Smooth muscle cell (in vitro differentiated cells): ENCODE measurements around the gene TAPBP. TPM values are rescaled to one million over a fixed set of nuclear protein-coding genes. Genes with fewer than 3 reads are reported as not detected.
"Not testable (repeated sequence)": the region's sequence is repeated elsewhere in the genome, so short reads cannot be mapped to it uniquely, and the experiment has no call there.

ENCODE experiments used
- DNase-seq: peaks from one replicate; lab custom pipeline; 2025; ENCODE audit not compliant: unreplicated experiment; lab: John Stamatoyannopoulos, UW
- H2AFZ ChIP-seq: fragments of 200-600 bp; sonication (generic); 2 replicates; pipeline ENCODE4 v1.6.0; 2016; ENCODE audit warnings: antibody characterized with exemption, low read depth, mild to moderate bottlenecking
- H3F3A ChIP-seq: fragments of 200-600 bp; sonication (generic); 2 replicates; pipeline ENCODE4 v1.6.0; 2017; ENCODE audit warnings: antibody characterized with exemption, low read depth
- H3K27ac ChIP-seq: fragments of 200-600 bp; sonication (generic); 2 replicates; pipeline ENCODE4 v1.5.1; 2016; ENCODE audit warnings: low read depth, mild to moderate bottlenecking
- H3K27me3 ChIP-seq: fragments of 200-600 bp; sonication (generic); 2 replicates; pipeline ENCODE4 v1.6.1; 2016; ENCODE audit warnings: low read depth, mild to moderate bottlenecking
- H3K36me3 ChIP-seq: fragments of 200-600 bp; sonication (generic); 2 replicates; pipeline ENCODE4 v1.5.1; 2016; ENCODE audit warnings: low read depth
- H3K4me1 ChIP-seq: fragments of 200-600 bp; sonication (generic); 2 replicates; pipeline ENCODE4 v1.5.1; 2016; ENCODE audit warnings: low read depth
- H3K4me2 ChIP-seq: fragments of 200-600 bp; sonication (generic); 2 replicates; pipeline ENCODE4 v1.6.0; 2016; ENCODE audit warnings: mild to moderate bottlenecking
- H3K4me3 ChIP-seq: fragments of 200-600 bp; sonication (generic); 2 replicates; pipeline ENCODE4 v1.5.1; 2016; ENCODE audit warnings: mild to moderate bottlenecking
- H3K79me2 ChIP-seq: fragments of 200-600 bp; sonication (generic); 2 replicates; pipeline ENCODE4 v1.6.0; 2016; ENCODE audit warnings: low read depth, mild to moderate bottlenecking
- H3K9ac ChIP-seq: fragments of 200-600 bp; sonication (generic); 2 replicates; pipeline ENCODE4 v1.6.0; 2016; ENCODE audit warnings: low read depth
- H3K9me3 ChIP-seq: fragments of 200-600 bp; sonication (generic); replicated peaks from 2 replicates; pipeline ENCODE4 v1.5.1; 2016; ENCODE audit warnings: low read depth
- H4K20me1 ChIP-seq: fragments of 200-600 bp; sonication (generic); 2 replicates; pipeline ENCODE4 v1.6.0; 2016; ENCODE audit warnings: low read depth
- CTCF ChIP-seq: fragments of 200-600 bp; sonication (generic); IDR thresholded peaks from 2 replicates; pipeline ENCODE4 v1.5.1; 2017; ENCODE audit warnings: borderline replicate concordance, mild to moderate bottlenecking, antibody characterized with exemption; ENCODE audit not compliant: insufficient read depth, poor library complexity, severe bottlenecking
- WGBS: methylation state at CpG from one replicate; pipeline ENCODE4 v1.1.7; 2016; ENCODE audit warnings: low lambda C conversion rate; 5-methylcytosine and 5-hydroxymethylcytosine counted together
- polyA plus RNA-seq: library from polyadenylated mRNA; unstranded; fragments of >200 nt; fragmentation: Nextera tagmentation; extraction: Ambion mirVana; gene quantifications from 2 replicates; pipeline ENCODE4 v1.2.1, GENCODE V29; 2016
- total RNA-seq: library from RNA; depleted of rRNA; stranded (reverse); fragments of >200 nt; gene quantifications from 2 replicates; pipeline ENCODE4 v1.2.3, GENCODE V29; 2014

The TAPBP gene
- total and polyA plus RNA-seq, 2 experiments from 2014 or later, result 34.7 to 75.9 TPM

- 3% methylated on average over 7 of the region's 7 CpGs for WGBS
- peak overlapping the region; percentile 60 for H3K4me3 ChIP-seq
- peak overlapping the region; percentile 85 for H3K27ac ChIP-seq
- H3F3A ChIP-seq, result peaks cover 37% of the 10 kb centered on the region
- TF ChIP-seq CTCF, result peak; percentile 4
- H3K4me2 ChIP-seq, result peak overlapping the region; percentile 90
- H3K27me3 ChIP-seq, result no peaks in the 10 kb centered on the region
- no peak for DNase-seq
- H3K4me1 ChIP-seq, result peaks cover 38% of the 10 kb centered on the region
- H3K36me3 ChIP-seq, result no peaks in the 10 kb centered on the region
- peaks cover 40% of the 10 kb centered on the region for H4K20me1 ChIP-seq
- peak overlapping the region; percentile 53 for H2AFZ ChIP-seq
- H3K79me2 ChIP-seq, result peaks cover 48% of the 10 kb centered on the region
- H3K9ac ChIP-seq, result peak overlapping the region; percentile 88
- no peaks in the 10 kb centered on the region for H3K9me3 ChIP-seq
Observed at GRCh38 chr6:33271117-33271467, 42.8 kb downstream of the TAPBP start.

- no peaks in the 10 kb centered on the region for H3K27me3 ChIP-seq
- H3K79me2 ChIP-seq, result no peaks in the 10 kb centered on the region
- H3K4me3 ChIP-seq, result no peak overlapping the region
- H3K9ac ChIP-seq, result no peak overlapping the region
- H3K36me3 ChIP-seq, result peaks cover 4% of the 10 kb centered on the region
- H3K4me1 ChIP-seq, result no peaks in the 10 kb centered on the region
- H3K9me3 ChIP-seq, result no peaks in the 10 kb centered on the region
- no peak for DNase-seq
- H3F3A ChIP-seq, result no peaks in the 10 kb centered on the region
- TF ChIP-seq CTCF, result no peak
- no peak overlapping the region for H2AFZ ChIP-seq
- WGBS, result 84% methylated on average over 7 of the region's 7 CpGs
- H3K27ac ChIP-seq, result no peak overlapping the region
- H4K20me1 ChIP-seq, result no peaks in the 10 kb centered on the region
- no peak overlapping the region for H3K4me2 ChIP-seq
Observed at GRCh38 chr6:33264015-33264414, 49.9 kb downstream of the TAPBP start.

- not testable (repeated sequence) for H3K4me1 ChIP-seq, H3K27ac ChIP-seq, H3K79me2 ChIP-seq, DNase-seq, H3K4me2 ChIP-seq, H2AFZ ChIP-seq, H4K20me1 ChIP-seq, H3K9ac ChIP-seq, H3K4me3 ChIP-seq, H3F3A ChIP-seq, H3K36me3 ChIP-seq, H3K27me3 ChIP-seq, H3K9me3 ChIP-seq
- 99% methylated on average over 3 of the region's 3 CpGs for WGBS
Observed at GRCh38 chr6:33262490-33262889, 51.4 kb downstream of the TAPBP start.

- WGBS, result 96% methylated on average over 5 of the region's 5 CpGs
- no peak for DNase-seq
- Histone ChIP-seq H3F3A (no peaks in the 10 kb centered on the region), H3K36me3 (peaks cover 4% of the 10 kb centered on the region), H2AFZ (no peak overlapping the region), H4K20me1 (no peaks in the 10 kb centered on the region), H3K9me3 (no peaks in the 10 kb centered on the region), H3K27ac (no peak overlapping the region), H3K4me1 (no peaks in the 10 kb centered on the region), H3K4me3 (no peak overlapping the region), H3K9ac (no peak overlapping the region), H3K79me2 (no peaks in the 10 kb centered on the region), H3K27me3 (no peaks in the 10 kb centered on the region), H3K4me2 (no peak overlapping the region)
- no peak for TF ChIP-seq CTCF
Observed at GRCh38 chr6:33259032-33259431, 54.8 kb downstream of the TAPBP start.
